Psoas muscle (tissue), 8 donors: ENCODE results near the gene ASAP2. TPM values are rescaled to one million over a fixed set of nuclear protein-coding genes. Genes with fewer than 3 reads are reported as not detected.

Source experiments
- ATAC-seq, 4 donors: fragments of 200-7000 bp; cut with Tn5 transposase; one replicate each; pipeline ENCODE4 v1.9.1; 2020; ENCODE audit warnings: moderate library complexity in 3 of 4, mild to moderate bottlenecking in 2 of 4
- DNase-seq, 2 donors: peaks; one replicate each; pipeline ENCODE4 v3.0.0-alpha.2; 2020
- H3K27ac ChIP-seq: fragments of 200-600 bp; one replicate; pipeline ENCODE4 v1.8.0; 2022
- H3K27me3 ChIP-seq, 3 donors: fragments of 200-600 bp in 1 of 3; one replicate each; pipeline versions ENCODE4 v1.6.1 to v1.8.0; 2013 to 2022; ENCODE audit warnings: low read length in 2 of 3, mild to moderate bottlenecking in 2 of 3, moderate library complexity in 1 of 3; ENCODE audit not compliant: insufficient read depth in 3 of 3
- H3K36me3 ChIP-seq, 2 donors: fragments of 200-600 bp in 1 of 2; one replicate each; pipeline versions ENCODE4 v1.6.1 to v1.8.0; 2013 to 2022; ENCODE audit warnings: low read depth in 1 of 2, mild to moderate bottlenecking in 1 of 2, moderate library complexity in 1 of 2; ENCODE audit not compliant: insufficient read depth in 1 of 2
- H3K4me1 ChIP-seq: fragments of 200-600 bp; one replicate; pipeline ENCODE4 v1.8.0; 2022
- H3K4me3 ChIP-seq: fragments of 200-600 bp; one replicate; pipeline ENCODE4 v1.8.0; 2022; ENCODE audit warnings: mild to moderate bottlenecking
- H3K9me3 ChIP-seq: fragments of 200-600 bp; one replicate; pipeline ENCODE4 v1.8.0; 2022
- CTCF ChIP-seq: fragments of 200-600 bp; IDR thresholded peaks from one replicate; pipeline ENCODE4 v1.8.0; 2022; ENCODE audit warnings: antibody characterized with exemption
- whole genome bisulfite sequencing, 3 donors: extraction: QIAGEN DNeasy Blood & Tissue Kit; methylation state at CpG; one replicate each; pipeline versions ENCODE4 v1.1.6 to v1.1.7; 2013; 5-methylcytosine and 5-hydroxymethylcytosine counted together
- intact Hi-C, 2 donors: fragments of 100-400 bp; cut with DNase I; formaldehyde crosslinking; loops; one replicate each; pipeline versions ENCODE4 v1.11.0 to v1.14.2; 2022
- polyA plus RNA-seq, 3 donors: library from polyadenylated mRNA; stranded (reverse); fragments of 200-250 nt; gene quantifications; one replicate each; pipeline ENCODE4 v1.2.3, GENCODE V29; 2013
- total RNA-seq, 4 donors: library from RNA; stranded (reverse); fragmentation: NEBNext Ultra II Directional in 2 of 4; extraction: Animal tissue kit (Norgen Biotek cat#: 25700) in 2 of 4; gene quantifications; one replicate each; pipeline versions ENCODE4 v1.2.1 to v1.2.4, GENCODE V29; 2021 to 2023
- donor health status: healthy with polysubstance abuse.
- donor health status: DM: no; HTN: no; CAD: no; lungs with moderate emphysema.
- donor health status: Bipolar disorder and iron deficiency.
- donor health status: healthy.
- donor health status: DM: yes; HTN: yes; CAD: no.
- donor health status: DM: no; HTN: no; CAD: no.
- donor health status: DM: no; HTN: no; CAD: no.
- donor health status: DM: yes; HTN: yes; CAD: no.

ASAP2 gene
- total and polyA plus RNA-seq, 7 donors: 1.6 to 9.0 (median 3.3) TPM

- Histone ChIP-seq H3K36me3 (no peaks in the 10 kb centered on the region), H3K27me3 (no peaks in the 10 kb centered on the region), H3K9me3 (no peaks in the 10 kb centered on the region), H3K4me3 (no peak overlapping the region), H3K4me1 (peaks cover 12% of the 10 kb centered on the region), H3K27ac (no peak overlapping the region)
- no peak for DNase-seq
- ATAC-seq: no peak
- intact Hi-C loops: no loop called here
- 94 to 97% (median 96%) methylated on average over 3 of the region's 3 CpGs for WGBS, 3 donors
- TF ChIP-seq CTCF: no peak
Observed at GRCh38 chr2:9192712-9193111, 13.9 kb upstream of the ASAP2 start.

- intact Hi-C loops: no loop called here
Observed at GRCh38 chr2:9194352-9194751, 12.3 kb upstream of the ASAP2 start.

GRCh38 chr2:9196637-9197036 lies 10.0 kb upstream of the ASAP2 start:
- 55 to 75% (median 55%) methylated on average over 3 of the region's 3 CpGs for WGBS, 3 donors

More at GRCh38 chr2:9194352-9194751, 12.3 kb upstream of the ASAP2 start:
- H3K27ac ChIP-seq: no peak overlapping the region
- H3K4me1 ChIP-seq: peaks cover 12% of the 10 kb centered on the region
- no peak for DNase-seq
- H3K36me3 ChIP-seq: no peaks in the 10 kb centered on the region
- no peak for TF ChIP-seq CTCF
- ATAC-seq: no peak
- H3K4me3 ChIP-seq: no peak overlapping the region
- H3K9me3 ChIP-seq: no peaks in the 10 kb centered on the region
- H3K27me3 ChIP-seq: no peaks in the 10 kb centered on the region

GRCh38 chr2:9197916-9198315 lies 8.7 kb upstream of the ASAP2 start:
- 92 to 94% (median 92%) methylated on average over 5 of the region's 5 CpGs for WGBS, 3 donors
- Histone ChIP-seq H3K9me3 (no peaks in the 10 kb centered on the region), H3K27ac (no peak overlapping the region), H3K4me3 (no peak overlapping the region), H3K36me3 (no peaks in the 10 kb centered on the region), H3K27me3 (no peaks in the 10 kb centered on the region), H3K4me1 (no peaks in the 10 kb centered on the region)
- intact Hi-C loops: no loop called here
- DNase-seq (no peak), ATAC-seq (no peak)
- TF ChIP-seq CTCF: no peak

More at GRCh38 chr2:9196637-9197036, 10.0 kb upstream of the ASAP2 start:
- intact Hi-C loops: no loop called here
- Histone ChIP-seq H3K4me1 (peaks cover 1% of the 10 kb centered on the region), H3K27ac (no peak overlapping the region), H3K9me3 (no peaks in the 10 kb centered on the region), H3K27me3 (no peaks in the 10 kb centered on the region), H3K36me3 (no peaks in the 10 kb centered on the region), H3K4me3 (no peak overlapping the region)
- no peak for ATAC-seq
- TF ChIP-seq CTCF: no peak
- DNase-seq: no peak
